H9 (cell line): Measurements from ENCODE around the gene RNF215. TPM values are rescaled to one million over a fixed set of nuclear protein-coding genes. Genes with fewer than 3 reads are reported as not detected.
"Not testable (repeated sequence)": the region's sequence is repeated elsewhere in the genome, so short reads cannot be mapped to it uniquely, and the experiment has no call there.

Source experiments
- DNase-seq: peaks from one replicate; pipeline ENCODE4 v3.0.0-alpha.2; 2017
- H2AFZ ChIP-seq: one replicate; pipeline ENCODE4 v1.6.1; 2013; ENCODE audit warnings: mild to moderate bottlenecking, low read length, control low read depth, moderate library complexity
- H2AK5ac ChIP-seq: 2 replicates; pipeline ENCODE4 v1.6.1; 2013; ENCODE audit warnings: low read length, control low read depth, mixed read lengths; ENCODE audit not compliant: insufficient read length
- H2BK120ac ChIP-seq: one replicate; pipeline ENCODE4 v1.6.1; 2013; ENCODE audit warnings: low read depth, mild to moderate bottlenecking, low read length, control low read depth, inconsistent platforms; ENCODE audit not compliant: poor library complexity, severe bottlenecking
- H2BK12ac ChIP-seq: 2 replicates; pipeline ENCODE4 v1.6.1; 2013; ENCODE audit warnings: low read length, control low read depth, mixed read lengths, low read depth; ENCODE audit not compliant: insufficient read length
- H2BK15ac ChIP-seq: 2 replicates; pipeline ENCODE4 v1.6.1; 2013; ENCODE audit warnings: low read depth, low read length, control low read depth
- H2BK20ac ChIP-seq: one replicate; pipeline ENCODE4 v1.6.1; 2013; ENCODE audit warnings: low read depth, mild to moderate bottlenecking, low read length, control low read depth, inconsistent platforms; ENCODE audit not compliant: poor library complexity, severe bottlenecking
- H2BK5ac ChIP-seq: 2 replicates; pipeline ENCODE4 v1.6.1; 2013; ENCODE audit warnings: low read length, control low read depth, mixed read lengths; ENCODE audit not compliant: insufficient read length
- H3K14ac ChIP-seq: 2 replicates; pipeline ENCODE4 v1.6.1; 2013; ENCODE audit warnings: low read length, control low read depth; ENCODE audit not compliant: insufficient read depth
- H3K18ac ChIP-seq: 2 replicates; pipeline ENCODE4 v1.6.1; 2013; ENCODE audit warnings: low read depth, mild to moderate bottlenecking, mixed read lengths, low read length, control low read depth; ENCODE audit not compliant: insufficient read length
- H3K23ac ChIP-seq: 2 replicates; pipeline ENCODE4 v1.6.1; 2013; ENCODE audit warnings: low read length, control low read depth, mixed read lengths, low read depth; ENCODE audit not compliant: insufficient read length
- H3K23me2 ChIP-seq: 2 replicates; pipeline ENCODE4 v1.6.1; 2013; ENCODE audit warnings: low read depth, mild to moderate bottlenecking, mixed read lengths, low read length, control low read depth; ENCODE audit not compliant: insufficient read length, poor library complexity, severe bottlenecking
- H3K27ac ChIP-seq: 2 replicates; pipeline ENCODE4 v1.5.1; 2013; ENCODE audit warnings: low read length, control low read depth, mixed read lengths, low read depth; ENCODE audit not compliant: insufficient read length
- H3K27me3 ChIP-seq: 2 replicates; pipeline ENCODE4 v1.6.1; 2013; ENCODE audit warnings: low read length, control low read depth, inconsistent platforms; ENCODE audit not compliant: insufficient read depth
- H3K4ac ChIP-seq: 2 replicates; pipeline ENCODE4 v1.6.1; 2013; ENCODE audit warnings: low read depth, mild to moderate bottlenecking, control low read depth, inconsistent platforms, low read length, moderate library complexity
- H3K4me1 ChIP-seq: 2 replicates; pipeline ENCODE4 v1.6.1; 2013; ENCODE audit warnings: low read length, control low read depth, inconsistent platforms; ENCODE audit not compliant: insufficient read depth
- H3K4me2 ChIP-seq: 2 replicates; pipeline ENCODE4 v1.6.1; 2013; ENCODE audit warnings: low read length, control low read depth, mixed read lengths; ENCODE audit not compliant: insufficient read length, insufficient read depth
- H3K56ac ChIP-seq: 2 replicates; pipeline ENCODE4 v1.6.1; 2013; ENCODE audit warnings: low read depth, mild to moderate bottlenecking, mixed read lengths, low read length, control low read depth; ENCODE audit not compliant: insufficient read length
- H3K79me1 ChIP-seq: 2 replicates; pipeline ENCODE4 v1.6.1; 2013; ENCODE audit warnings: low read depth, mild to moderate bottlenecking, moderate library complexity, low read length, control low read depth, inconsistent platforms; ENCODE audit not compliant: insufficient read depth, poor library complexity, severe bottlenecking
- H3K79me2 ChIP-seq: 2 replicates; pipeline ENCODE4 v1.6.1; 2013; ENCODE audit warnings: low read length, control low read depth, inconsistent platforms; ENCODE audit not compliant: insufficient read depth
- H3K9ac ChIP-seq: 2 replicates; pipeline ENCODE4 v1.6.1; 2013; ENCODE audit warnings: low read length, control low read depth, mixed read lengths; ENCODE audit not compliant: insufficient read length; ENCODE audit errors: extremely low read depth
- H3K9me3 ChIP-seq: one replicate; pipeline ENCODE4 v1.6.1; 2013; ENCODE audit warnings: low read depth, low read length, inconsistent platforms; ENCODE audit not compliant: control insufficient read depth
- H3T11ph ChIP-seq: one replicate; pipeline ENCODE4 v1.6.1; 2013; ENCODE audit warnings: mild to moderate bottlenecking, low read length, control low read depth, inconsistent platforms
- H4K20me1 ChIP-seq: one replicate; pipeline ENCODE4 v1.6.1; 2013; ENCODE audit not compliant: control insufficient read depth, insufficient read length, insufficient read depth
- H4K5ac ChIP-seq: 2 replicates; pipeline ENCODE4 v1.6.1; 2013; ENCODE audit warnings: low read depth, mild to moderate bottlenecking, mixed read lengths, low read length, control low read depth; ENCODE audit not compliant: insufficient read length
- H4K8ac ChIP-seq: replicated peaks from 2 replicates; pipeline ENCODE4 v1.6.1; 2013; ENCODE audit warnings: low read length, control low read depth, mixed read lengths, low read depth; ENCODE audit not compliant: insufficient read length
- H4K91ac ChIP-seq: 2 replicates; pipeline ENCODE4 v1.6.1; 2013; ENCODE audit warnings: low read depth, mild to moderate bottlenecking, moderate library complexity, mixed read lengths, low read length, control low read depth; ENCODE audit not compliant: insufficient read length
- H3K27ac Mint-ChIP-seq, 3 experiments: 2 replicates in 2 of 3; 3 replicates in 1 of 3; pipeline ENCODE4 v1.8.0; 2020 to 2021; ENCODE audit warnings: mixed read lengths in 3 of 3, mild to moderate bottlenecking in 1 of 3, moderate library complexity in 1 of 3
- H3K27me3 Mint-ChIP-seq: 2 replicates; pipeline ENCODE4 v1.8.0; 2021; ENCODE audit warnings: low read depth, mild to moderate bottlenecking, moderate library complexity, mixed read lengths
- H3K36me3 Mint-ChIP-seq, 3 experiments: 2 replicates in 2 of 3; 3 replicates in 1 of 3; pipeline ENCODE4 v1.8.0; 2020 to 2021; ENCODE audit warnings: low read depth in 3 of 3, mixed read lengths in 3 of 3; ENCODE audit not compliant: insufficient read depth in 1 of 3
- H3K4me1 Mint-ChIP-seq, 2 experiments: 2 replicates each; pipeline ENCODE4 v1.8.0; 2020; ENCODE audit warnings: mixed read lengths in 2 of 2
- H3K4me3 Mint-ChIP-seq, 2 experiments: 2 replicates in 1 of 2; 3 replicates in 1 of 2; pipeline ENCODE4 v1.8.0; 2020 to 2021; ENCODE audit warnings: mild to moderate bottlenecking in 2 of 2, mixed read lengths in 2 of 2, moderate library complexity in 1 of 2
- H3K9me3 Mint-ChIP-seq, 2 experiments: 2 replicates in 1 of 2; 3 replicates in 1 of 2; pipeline ENCODE4 v1.8.0; 2020; ENCODE audit warnings: mild to moderate bottlenecking in 2 of 2, mixed read lengths in 2 of 2, moderate library complexity in 1 of 2
- WGBS: extraction: QIAGEN DNeasy Blood & Tissue Kit; methylation state at CpG from one replicate; pipeline ENCODE4 v1.1.7; 2013; ENCODE audit warnings: missing lambda C conversion rate, low lambda C conversion rate, mixed read lengths; ENCODE audit not compliant: insufficient read length; ENCODE audit errors: extremely low coverage; 5-methylcytosine and 5-hydroxymethylcytosine counted together
- total RNA-seq: library from RNA; stranded (reverse); gene quantifications from 2 replicates; pipeline ENCODE4 v1.2.1, GENCODE V29; 2021
- TF ChIP-seq, protein P1 (sequence below): fragments of 200-600 bp; sonication (generic); conservative IDR thresholded peaks from 3 replicates; pipeline ENCODE4 v1.8.0; 2021; ENCODE audit warnings: antibody characterized with exemption, mild to moderate bottlenecking

The RNF215 gene
- total RNA-seq, 1 experiment from 2014 or later: 24.5 TPM

DNA sequence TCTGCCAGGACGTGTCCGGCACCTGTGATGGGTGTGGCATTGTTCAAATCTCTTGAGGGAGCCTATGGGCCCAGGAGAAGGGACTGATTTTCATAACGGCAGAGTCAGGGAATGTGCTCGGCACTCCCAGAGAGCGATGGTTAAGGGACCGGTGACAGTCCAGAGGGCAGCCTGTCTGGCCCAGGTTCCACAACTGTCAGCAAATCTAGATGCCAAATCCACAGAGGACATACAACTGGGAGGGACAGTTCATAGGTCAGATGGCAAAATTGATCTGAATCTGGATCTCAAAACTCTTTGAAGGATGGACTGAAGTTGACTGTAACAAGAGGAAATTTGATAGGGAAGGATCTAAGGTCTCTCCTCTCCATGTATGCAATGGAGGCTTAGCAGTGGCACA is 17.1 kb upstream of the RNF215 start:
- Mint-ChIP-seq H3K9me3 (no peaks in the 10 kb centered on the region; a peak in 1 of 5 replicates), H3K27ac (no peak overlapping the region), H3K36me3 (peaks cover 2 to 42% (median 16%) of the 10 kb centered on the region in 3 experiments; a peak in 6 of 7 replicates), H3K4me1 (peaks cover 10 to 12% of the 10 kb centered on the region in 2 experiments), H3K27me3 (peaks cover 5% of the 10 kb centered on the region), H3K4me3 (no peak overlapping the region)
- no peaks in the 10 kb centered on the region for H3K9me3 ChIP-seq
- H3K23me2 ChIP-seq: no peaks in the 10 kb centered on the region
- no peak overlapping the region for H2BK15ac ChIP-seq
- TF ChIP-seq, protein P1, sequence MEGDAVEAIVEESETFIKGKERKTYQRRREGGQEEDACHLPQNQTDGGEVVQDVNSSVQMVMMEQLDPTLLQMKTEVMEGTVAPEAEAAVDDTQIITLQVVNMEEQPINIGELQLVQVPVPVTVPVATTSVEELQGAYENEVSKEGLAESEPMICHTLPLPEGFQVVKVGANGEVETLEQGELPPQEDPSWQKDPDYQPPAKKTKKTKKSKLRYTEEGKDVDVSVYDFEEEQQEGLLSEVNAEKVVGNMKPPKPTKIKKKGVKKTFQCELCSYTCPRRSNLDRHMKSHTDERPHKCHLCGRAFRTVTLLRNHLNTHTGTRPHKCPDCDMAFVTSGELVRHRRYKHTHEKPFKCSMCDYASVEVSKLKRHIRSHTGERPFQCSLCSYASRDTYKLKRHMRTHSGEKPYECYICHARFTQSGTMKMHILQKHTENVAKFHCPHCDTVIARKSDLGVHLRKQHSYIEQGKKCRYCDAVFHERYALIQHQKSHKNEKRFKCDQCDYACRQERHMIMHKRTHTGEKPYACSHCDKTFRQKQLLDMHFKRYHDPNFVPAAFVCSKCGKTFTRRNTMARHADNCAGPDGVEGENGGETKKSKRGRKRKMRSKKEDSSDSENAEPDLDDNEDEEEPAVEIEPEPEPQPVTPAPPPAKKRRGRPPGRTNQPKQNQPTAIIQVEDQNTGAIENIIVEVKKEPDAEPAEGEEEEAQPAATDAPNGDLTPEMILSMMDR: no peak
- H2BK120ac ChIP-seq: no peak overlapping the region
- no peaks in the 10 kb centered on the region for H3K79me2 ChIP-seq
- H2AFZ ChIP-seq: no peak overlapping the region
- H2BK12ac ChIP-seq: no peak overlapping the region
- no peak overlapping the region for H3K56ac ChIP-seq
- H3K4me2 ChIP-seq: no peak overlapping the region
- no peak overlapping the region for H3K4ac ChIP-seq
- H3K9ac ChIP-seq: no peak overlapping the region
- no peak for DNase-seq
- H2AK5ac ChIP-seq: no peak overlapping the region
- no peak overlapping the region for H3K27ac ChIP-seq
- no peak overlapping the region for H3T11ph ChIP-seq
- no peak overlapping the region for H4K8ac ChIP-seq
- no peaks in the 10 kb centered on the region for H3K79me1 ChIP-seq
- no peak overlapping the region for H2BK5ac ChIP-seq
- H4K20me1 ChIP-seq: no peaks in the 10 kb centered on the region
- no peaks in the 10 kb centered on the region for H3K27me3 ChIP-seq
- no peak overlapping the region for H2BK20ac ChIP-seq
- no peaks in the 10 kb centered on the region; the same call in 1 of the 2 replicates for H3K4me1 ChIP-seq
- no peak overlapping the region for H4K91ac ChIP-seq
- H4K5ac ChIP-seq: no peak overlapping the region
- H3K23ac ChIP-seq: no peak overlapping the region
- no CpG with 5 or more reads among the region's 6 CpGs for WGBS
- H3K14ac ChIP-seq: no peak overlapping the region
- H3K18ac ChIP-seq: no peak overlapping the region

DNA sequence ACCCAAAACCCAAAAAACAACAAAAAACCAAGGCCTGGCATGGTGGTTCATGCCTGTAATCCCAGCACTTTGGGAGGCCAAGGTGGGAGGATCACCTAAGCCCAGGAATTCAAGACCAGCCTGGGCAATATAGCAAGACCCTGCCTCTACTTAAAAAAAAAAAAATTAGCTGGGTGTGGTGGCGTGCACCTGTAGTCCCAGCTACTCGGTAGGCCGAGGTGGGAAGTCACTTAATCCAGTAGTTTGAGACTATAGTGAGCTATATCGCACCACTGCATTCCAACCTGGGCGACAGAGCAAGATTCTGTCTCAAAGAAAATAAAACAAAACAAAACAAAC is 15.5 kb upstream of the RNF215 start:
- Mint-ChIP-seq H3K4me1 (peaks cover 22 to 24% of the 10 kb centered on the region in 2 experiments), H3K27me3 (peaks cover 21% of the 10 kb centered on the region), H3K36me3 (peaks cover 0 to 31% (median 16%) of the 10 kb centered on the region in 3 experiments; a peak in 4 of 7 replicates)
- not testable (repeated sequence) for H4K5ac ChIP-seq, H3K9me3 Mint-ChIP-seq, H2BK12ac ChIP-seq, H3K4me3 Mint-ChIP-seq, H3K14ac ChIP-seq, H4K91ac ChIP-seq, H3K79me1 ChIP-seq, H2BK20ac ChIP-seq, H3K79me2 ChIP-seq, H3K56ac ChIP-seq, H3K23ac ChIP-seq, H2AK5ac ChIP-seq, DNase-seq, H3T11ph ChIP-seq, H2BK120ac ChIP-seq, H3K4me1 ChIP-seq, H3K27me3 ChIP-seq, H2BK5ac ChIP-seq, H2BK15ac ChIP-seq, H3K18ac ChIP-seq, H3K27ac ChIP-seq, H3K4me2 ChIP-seq, H3K9me3 ChIP-seq, H4K8ac ChIP-seq, H4K20me1 ChIP-seq, H3K9ac ChIP-seq, H3K4ac ChIP-seq, H2AFZ ChIP-seq, H3K23me2 ChIP-seq, H3K27ac Mint-ChIP-seq
- no CpG with 5 or more reads among the region's 5 CpGs for WGBS
